Hematopoietic multipotent progenitor cell treated with erythropoietin and hydrocortisone succinate and interleukin-3 and kit ligand, for 15 days (in vitro differentiated cells): ENCODE results near the gene ZNF571.

Experiments used
- DNase-seq: peaks from one replicate; pipeline ENCODE4 v3.0.0-alpha.2; 2015; ENCODE audit warnings: low spot score

Gene ZNF571

DNA sequence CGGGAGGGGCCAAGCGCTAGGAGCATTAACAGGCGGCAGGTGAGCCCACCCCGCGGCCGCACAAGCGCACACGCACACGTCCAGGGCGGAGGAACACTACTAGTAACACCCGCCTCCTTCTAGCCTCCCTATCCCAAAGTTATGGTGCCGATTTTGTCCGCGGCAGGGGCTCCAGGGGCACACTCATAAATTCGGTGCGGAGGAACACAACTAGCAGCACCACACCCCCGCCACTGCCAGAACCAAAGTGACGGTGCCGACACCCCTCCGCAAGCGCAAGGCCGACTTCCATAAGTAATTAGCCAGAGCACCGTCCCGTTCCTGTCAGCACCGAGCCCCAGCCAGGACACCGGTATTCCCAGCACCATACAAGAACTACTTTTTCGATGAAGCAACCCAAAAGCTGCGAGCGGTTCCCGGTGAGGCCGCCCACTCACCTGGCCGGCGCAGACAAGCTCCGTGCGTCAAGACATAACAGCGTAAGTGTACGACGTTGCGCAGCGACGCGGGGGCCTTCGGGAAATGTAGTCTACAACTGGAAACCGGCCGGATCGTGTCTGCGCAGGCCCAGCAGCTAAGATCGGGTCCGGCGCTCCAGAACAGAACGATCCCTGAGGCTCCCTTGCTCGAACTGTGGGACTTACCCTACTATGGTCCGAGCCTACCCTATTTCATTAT lies at the start of gene ZNF571, which contains the start of gene ZNF540:
Gene ZNF571, minus strand, starts transcription at position 489 of the 678 bp plus-strand sequence. CDS start 8,116 bp downstream, outside the sequence.
Gene ZNF540, plus strand, starts transcription at position 573 of the 678 bp plus-strand sequence. CDS start 3,572 bp downstream, outside the sequence.
- peak; percentile 52 for DNase-seq

DNA sequence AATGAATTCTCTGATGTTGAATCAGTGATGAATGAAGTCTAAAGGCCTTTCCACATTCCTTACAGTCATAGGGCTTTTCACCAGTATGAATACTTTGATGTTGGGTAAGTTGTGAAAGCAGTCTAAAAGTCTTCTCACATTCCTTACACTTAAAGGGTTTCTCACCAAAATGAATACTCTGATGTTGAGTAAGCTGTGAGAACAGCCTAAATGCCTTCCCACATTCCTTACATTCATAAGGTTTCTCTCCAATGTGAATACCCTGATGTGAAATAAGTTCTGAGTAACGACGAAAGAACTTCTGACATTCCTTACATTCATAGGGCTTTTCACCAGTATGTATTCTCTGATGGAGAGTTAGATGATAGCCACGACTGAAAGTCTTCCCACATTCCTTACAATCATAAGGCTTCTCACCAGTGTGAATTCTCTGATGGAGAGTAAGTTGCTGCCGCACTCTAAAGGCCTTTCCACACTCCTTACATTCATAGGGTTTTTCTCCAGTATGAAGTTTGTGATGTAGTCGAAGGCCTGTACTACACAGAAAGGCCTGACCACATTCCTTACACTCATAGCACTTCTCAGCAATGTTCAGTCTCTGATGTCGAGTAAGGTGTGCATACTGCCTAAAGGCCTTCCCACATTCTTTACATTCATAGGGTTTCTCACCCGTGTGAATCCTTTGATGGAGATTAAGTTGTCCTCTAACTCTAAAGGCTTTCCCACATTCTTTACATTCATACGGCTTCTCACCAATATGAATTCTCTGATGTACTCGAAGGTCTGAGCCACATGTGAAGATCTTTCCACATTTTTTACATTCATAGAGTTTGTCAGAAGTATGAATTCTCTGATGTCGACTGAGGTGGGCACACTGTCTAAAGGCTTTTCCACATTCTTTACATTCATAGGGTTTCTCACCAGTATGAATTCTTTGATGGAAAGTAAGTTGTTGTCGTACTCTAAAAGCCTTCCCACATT lies 40.8 kb upstream of the ZNF571 start:
- no peak for DNase-seq

DNA sequence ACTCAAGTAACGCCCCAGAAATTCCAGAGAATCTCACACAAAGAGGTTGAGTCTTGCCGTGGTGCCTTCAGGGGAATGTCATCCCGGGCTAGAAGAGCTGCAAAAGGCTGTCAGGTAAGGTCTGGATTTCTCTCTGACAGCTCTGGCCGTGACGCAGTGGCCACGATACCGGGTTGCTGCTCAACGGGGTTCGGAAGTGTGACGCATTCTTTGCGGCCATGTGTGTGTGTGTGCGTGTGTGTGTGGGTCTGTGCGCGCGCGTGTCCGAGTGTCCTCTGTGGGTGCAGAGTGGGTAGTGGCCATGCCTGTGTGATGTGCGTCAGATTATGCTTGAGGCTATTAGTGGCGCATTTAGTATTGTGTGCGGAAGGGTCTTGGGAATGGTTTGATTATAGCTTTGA lies 390 bp upstream of the ZNF571 start:
- no peak for DNase-seq

DNA sequence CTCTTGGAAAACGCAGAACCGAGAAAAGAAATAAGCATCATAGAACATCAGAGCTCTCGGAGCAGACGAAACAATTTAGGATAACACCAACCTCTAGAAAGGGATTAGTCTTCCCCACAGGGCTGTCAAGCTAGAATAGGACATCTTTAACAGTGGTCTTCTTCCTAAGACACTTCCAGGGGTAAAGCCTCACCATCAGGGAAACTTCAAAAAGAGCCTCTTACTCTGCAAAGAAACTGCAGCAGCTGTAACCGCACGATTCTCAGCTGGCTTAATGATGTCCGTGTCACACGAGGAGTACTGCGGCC lies 642 bp downstream of the ZNF571 start:
- DNase-seq: no peak

DNA sequence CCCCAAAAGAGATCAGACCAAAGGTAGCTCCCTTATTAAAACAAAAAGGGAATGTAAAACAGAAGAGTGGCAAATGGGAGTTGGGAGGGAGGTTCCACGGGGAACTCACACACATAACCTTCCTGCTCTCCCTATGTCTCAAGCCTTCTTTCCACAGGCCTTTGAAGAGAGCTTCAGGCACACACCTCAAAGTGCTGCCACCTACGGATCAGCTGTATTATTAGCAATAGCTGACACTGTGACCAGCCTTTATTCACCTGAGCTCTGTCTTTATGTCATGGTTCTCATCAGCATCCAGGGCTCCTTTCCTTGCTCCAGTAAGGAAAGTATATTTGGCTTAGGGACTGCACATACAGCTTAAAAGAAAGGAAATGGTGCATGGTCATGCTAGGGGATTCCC lies 11.3 kb downstream of the ZNF571 start:
- no peak for DNase-seq

DNA sequence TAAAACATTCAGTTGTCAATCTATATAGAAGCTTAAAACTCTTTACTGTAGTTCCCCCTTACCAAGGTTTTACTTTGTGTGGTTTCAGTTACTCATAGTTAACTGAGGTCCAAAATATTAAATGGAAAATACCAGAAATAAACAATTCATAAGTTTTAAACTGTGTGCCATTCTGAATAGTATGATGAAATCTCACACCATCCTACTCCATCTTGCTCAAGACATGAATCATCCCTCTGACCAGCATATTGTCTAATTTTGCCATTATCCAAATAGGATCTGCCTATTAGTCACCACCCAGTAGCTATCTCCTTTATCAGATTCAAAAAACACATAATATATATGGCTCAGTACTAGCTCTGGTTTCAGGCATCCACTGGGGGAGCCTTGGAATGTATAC lies 22.4 kb downstream of the ZNF571 start:
- DNase-seq: no peak

DNA sequence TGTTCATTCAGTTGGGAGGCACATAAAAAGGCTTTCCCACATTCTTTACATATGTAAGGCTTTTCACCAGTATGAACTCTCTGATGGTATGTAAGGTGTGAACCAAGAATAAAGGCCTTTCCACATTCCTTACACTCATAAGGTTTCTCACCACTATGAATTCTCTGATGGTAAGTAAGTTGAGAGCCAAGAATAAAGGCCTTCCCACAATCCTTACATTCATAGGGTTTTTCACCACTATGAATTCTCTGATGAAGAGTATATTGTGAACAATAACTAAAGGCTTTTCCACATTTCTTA lies 29.3 kb downstream of the ZNF571 start:
- DNase-seq: no peak

DNA sequence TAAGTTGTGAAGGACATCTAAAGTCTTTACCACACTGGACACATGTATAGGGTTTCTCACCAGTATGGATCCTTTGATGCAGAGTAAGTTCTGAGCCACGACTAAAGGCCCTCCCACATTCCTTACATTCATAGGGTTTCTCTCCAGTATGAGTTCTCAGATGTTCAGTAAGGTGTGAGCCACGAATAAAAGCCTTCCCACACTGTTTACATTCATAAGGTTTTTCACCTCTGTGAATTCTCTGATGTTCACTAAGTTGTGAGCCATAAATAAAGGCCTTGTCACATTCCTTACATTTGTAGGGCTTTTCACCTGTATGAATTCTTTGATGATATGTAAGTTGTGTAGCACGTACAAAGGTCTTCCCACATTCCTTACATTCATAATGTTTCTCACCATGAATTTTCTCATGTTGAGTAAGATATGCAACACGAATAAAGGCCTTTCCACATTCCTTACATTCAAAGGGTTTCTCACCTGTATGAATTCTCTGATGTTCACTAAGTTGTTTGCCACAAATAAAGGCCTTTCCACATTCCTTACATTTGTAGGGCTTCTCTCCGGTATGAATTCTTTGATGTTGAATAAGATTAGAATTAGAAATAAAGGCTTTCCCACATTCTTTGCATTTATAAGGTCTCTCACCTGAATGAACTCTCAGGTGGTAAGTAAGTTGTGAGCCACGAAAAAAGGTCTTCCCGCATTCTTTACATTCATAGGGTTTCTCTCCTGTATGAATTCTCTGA lies 29.8 kb downstream of the ZNF571 start:
- DNase-seq: no peak

DNA sequence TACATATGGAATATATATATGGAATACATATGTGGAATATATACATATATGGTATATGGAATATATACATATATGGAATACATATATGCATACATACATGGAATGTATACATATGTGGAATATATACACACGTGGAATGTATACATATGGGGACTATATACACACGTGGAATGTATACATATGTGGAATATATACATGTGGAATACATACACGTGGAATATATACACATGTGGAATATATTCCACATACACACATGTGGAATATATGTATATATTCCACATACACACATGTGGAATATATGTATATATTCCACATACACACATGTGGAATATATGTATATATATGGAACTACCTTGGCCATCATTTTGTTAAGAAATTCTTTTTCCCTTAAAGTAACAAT lies 31.1 kb downstream of the ZNF571 start:
- no peak for DNase-seq

DNA sequence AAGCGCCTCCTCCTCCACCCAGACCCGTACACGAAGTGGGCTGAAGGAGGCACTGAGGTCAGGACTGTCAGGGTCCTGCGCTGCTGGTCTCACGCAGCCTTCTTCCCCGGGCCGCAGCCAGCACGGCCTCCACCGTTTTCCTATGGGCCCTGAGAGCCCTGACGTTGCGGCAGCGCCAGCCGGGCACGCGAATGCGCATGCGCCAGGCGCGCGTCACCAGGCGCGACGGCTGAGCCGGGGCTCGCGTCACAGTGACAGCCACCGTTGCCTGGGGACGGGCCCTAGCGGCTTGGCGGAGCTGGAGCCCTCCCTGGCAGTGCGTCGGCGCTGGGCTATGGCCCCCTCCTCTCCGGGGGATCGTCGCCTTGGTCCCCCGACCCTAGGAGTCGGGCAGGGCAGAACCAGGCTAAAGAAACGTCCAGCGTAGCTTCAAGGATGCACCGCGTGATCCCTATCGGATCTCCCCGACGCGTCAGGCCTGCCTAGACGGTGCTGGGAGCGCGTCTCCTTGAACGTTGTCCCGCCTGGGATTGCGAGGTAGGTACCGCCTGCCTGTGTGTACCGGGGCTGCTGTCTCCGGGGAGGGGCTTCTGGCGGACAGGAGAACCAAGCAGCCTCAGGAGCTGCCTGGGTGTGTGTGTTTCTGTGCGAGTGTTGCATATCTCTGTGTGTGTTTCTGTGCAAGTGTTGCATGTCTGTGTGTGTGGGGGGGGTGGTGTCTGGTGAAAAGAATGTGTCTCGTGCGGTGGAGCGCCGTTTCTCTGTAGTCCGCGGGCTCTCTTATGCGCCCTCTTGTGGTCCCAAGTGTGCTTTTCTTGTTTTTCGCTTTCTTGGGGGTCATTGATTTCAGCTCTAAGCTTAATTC lies 43.2 kb downstream of the ZNF571 start:
- DNase-seq: no peak

DNA sequence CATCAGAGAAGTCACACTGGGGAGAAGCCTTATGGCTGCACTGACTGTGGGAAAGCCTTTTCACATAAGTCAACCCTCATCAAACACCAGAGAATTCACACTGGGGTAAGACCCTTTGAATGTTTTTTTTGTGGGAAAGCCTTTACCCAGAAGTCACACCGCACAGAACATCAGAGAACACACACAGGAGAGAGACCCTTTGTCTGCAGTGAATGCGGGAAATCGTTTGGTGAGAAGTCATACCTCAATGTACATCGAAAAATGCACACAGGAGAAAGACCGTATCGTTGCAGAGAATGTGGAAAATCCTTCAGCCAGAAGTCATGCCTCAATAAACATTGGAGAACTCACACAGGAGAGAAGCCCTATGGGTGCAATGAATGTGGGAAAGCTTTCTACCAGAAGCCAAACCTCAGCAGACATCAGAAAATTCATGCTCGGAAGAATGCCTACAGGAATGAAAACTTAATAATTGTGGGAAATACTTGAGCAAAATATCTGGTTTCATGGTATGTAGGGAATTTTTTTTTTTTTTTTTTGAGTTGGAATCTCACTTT lies 57.1 kb downstream of the ZNF571 start:
- no peak for DNase-seq

DNA sequence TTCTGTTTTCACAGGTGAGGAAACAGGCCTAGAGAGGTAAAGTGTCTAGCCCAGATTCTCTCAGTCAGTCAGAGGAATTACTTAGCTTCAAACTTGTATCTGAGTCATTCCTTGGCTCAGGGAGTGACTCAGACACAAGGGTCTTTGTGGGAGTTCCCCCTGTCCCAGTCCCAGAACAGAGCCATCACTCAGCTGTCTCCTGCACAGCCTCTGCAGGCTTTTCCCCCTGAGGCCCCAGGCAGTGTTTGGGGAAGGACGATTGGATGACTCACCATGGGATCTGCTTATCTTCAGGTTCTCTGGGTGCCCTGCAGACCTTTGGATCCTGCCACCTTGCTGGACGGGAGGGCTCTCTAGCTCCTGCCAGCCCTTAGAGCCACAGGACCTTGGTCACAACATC lies 74.7 kb downstream of the ZNF571 start:
- DNase-seq: no peak
